Measurements from ENCODE around the gene RAB44.

GRCh38 chr6:36694616-36695015 lies 3.0 kb upstream of the RAB44 start:
- no peak for TF ChIP-seq CTCF (IDR thresholded peaks at IDR 0.05; ENCODE audit: low read depth, low read length, poor library complexity, severe bottlenecking)
- no peak for TF ChIP-seq EZH2phosphoT487 (IDR thresholded peaks at IDR 0.05; ENCODE audit: borderline replicate concordance, low read length)
